GM20000 (cell line): Measurements from ENCODE around the gene JAKMIP1.
A peak's percentile ranks its signal among the peaks of the same experiment; 100 is the strongest.

Experiments
- DNase-seq: peaks from one replicate; pipeline ENCODE4 v3.0.0; 2012; ENCODE audit warnings: low spot score
- CTCF ChIP-seq: IDR thresholded peaks from 2 replicates; pipeline ENCODE4 v1.5.1; 2012; ENCODE audit warnings: mild to moderate bottlenecking, control low read depth; ENCODE audit errors: extremely low read depth, missing control alignments

The JAKMIP1 gene

GRCh38 chr4:6199422-6199921 is 877 bp downstream of the JAKMIP1 start:
- DNase-seq = peak; percentile 70
- no peak for TF ChIP-seq CTCF

DNA sequence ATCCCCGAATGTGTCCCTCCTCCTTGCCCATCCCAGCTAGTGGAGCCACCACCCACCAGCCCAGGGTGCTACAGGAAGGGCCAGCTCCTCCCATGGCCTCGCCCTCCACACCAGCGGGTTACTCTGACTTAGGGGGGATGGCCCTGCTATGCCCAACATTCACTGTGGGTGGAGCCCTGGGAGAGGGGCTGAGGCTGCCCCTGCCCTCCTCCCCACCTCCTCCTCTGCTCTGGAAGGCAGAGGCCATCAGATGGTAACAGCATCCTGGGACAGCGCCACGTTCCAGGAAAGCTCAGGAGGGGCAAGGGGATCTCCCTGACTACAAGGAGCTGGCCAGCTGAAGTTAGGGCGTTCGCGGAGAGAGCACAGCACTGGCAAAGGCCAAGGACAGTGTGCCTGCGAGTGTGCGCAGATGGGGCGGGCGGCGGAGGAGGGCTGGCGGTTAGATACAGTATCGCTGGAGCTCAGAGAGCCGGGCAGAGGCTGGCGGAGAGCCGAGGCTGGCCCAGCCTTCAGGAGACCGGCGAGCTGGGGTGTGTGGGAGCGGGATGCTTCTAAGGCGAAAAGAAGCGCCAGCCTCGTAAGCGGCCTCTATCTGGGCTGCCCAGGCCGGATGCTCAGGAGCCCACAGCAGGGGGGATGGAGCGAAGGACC is 1.5 kb downstream of the JAKMIP1 start:
- TF ChIP-seq CTCF = no peak
- no peak for DNase-seq

DNA sequence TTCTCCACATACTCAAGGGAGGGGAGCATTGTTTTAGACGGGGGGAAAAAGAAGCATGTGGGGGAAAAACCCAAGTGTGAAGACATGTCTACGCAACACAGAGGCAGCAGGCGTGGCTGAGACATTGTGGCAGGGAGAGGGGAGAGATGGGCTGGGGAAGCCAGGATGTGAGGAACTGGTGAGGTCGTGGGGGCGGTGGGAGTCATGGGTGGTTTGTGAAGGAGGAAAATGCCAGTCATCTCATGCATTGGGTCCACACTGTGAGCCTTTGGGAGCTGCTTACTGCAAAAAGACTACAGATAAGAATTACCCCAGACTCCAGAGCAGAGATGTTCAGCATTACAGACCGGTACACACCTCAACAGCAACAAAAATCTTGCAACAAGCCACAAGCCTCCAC is 2.1 kb downstream of the JAKMIP1 start:
- TF ChIP-seq CTCF = no peak
- DNase-seq = no peak

- TF ChIP-seq CTCF = no peak
Measured at GRCh38 chr4:6197433-6198174, 2.7 kb downstream of the JAKMIP1 start.

GRCh38 chr4:6196871-6197270 is 3.5 kb downstream of the JAKMIP1 start:
- no peak for TF ChIP-seq CTCF
- no peak for DNase-seq

More at GRCh38 chr4:6197433-6198174, 2.7 kb downstream of the JAKMIP1 start:
- no peak for DNase-seq

- TF ChIP-seq CTCF = no peak
Measured at GRCh38 chr4:6196324-6196723, 4.0 kb downstream of the JAKMIP1 start.

DNA sequence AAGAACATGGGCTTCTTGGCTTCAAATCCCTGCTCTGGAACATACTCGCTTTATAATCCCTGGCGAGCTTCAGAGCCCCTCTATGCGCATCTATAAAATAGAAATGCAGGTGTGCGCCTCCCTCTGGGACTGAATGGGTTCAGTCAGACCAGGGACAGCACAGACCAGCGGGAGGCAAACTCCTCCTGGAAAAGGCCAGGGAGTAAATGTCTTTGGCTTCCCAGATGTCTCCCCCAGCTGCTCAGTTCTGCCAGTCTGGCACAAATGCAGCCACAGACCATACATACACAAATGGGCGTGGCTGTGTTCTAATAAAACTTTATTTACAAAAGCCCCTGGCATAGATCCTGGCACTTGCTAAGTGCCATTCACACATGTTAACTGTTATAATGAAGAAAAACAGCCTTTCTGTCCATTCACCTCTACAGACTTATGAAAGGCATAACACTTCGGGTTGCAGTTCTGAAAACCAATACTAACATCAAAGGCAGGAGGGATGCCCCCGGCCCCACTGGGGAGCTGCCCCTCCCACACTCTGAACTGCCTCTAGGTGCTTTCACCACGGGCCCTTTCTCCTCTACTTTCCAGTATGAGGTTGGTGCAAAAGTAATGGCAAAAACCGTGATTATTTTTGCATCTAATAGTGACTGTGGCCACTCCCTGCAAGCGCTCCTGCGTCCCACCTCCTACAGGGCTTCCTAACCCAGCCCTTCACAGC is 4.6 kb downstream of the JAKMIP1 start:
- no peak for DNase-seq
- no peak for TF ChIP-seq CTCF

More at GRCh38 chr4:6196324-6196723, 4.0 kb downstream of the JAKMIP1 start:
- no peak for DNase-seq
